HEK293 (cell line): ENCODE results near the gene PGM1.

Experiments
- BCL11B ChIP-seq: fragments of 450-650 bp; formaldehyde crosslinking; IDR thresholded peaks from 2 replicates; pipeline ENCODE4 v1.5.1; 2016; ENCODE audit warnings: low read depth, missing biosample characterization, missing genetic modification characterization
- EGR2 ChIP-seq: fragments of 450-650 bp; formaldehyde crosslinking; IDR thresholded peaks from 2 replicates; pipeline ENCODE4 v1.5.1; 2016; ENCODE audit warnings: low read depth, missing biosample characterization, missing genetic modification characterization
- KLF8 ChIP-seq: fragments of 450-650 bp; formaldehyde crosslinking; IDR thresholded peaks from 2 replicates; pipeline ENCODE4 v1.5.1; 2016; ENCODE audit warnings: missing biosample characterization, missing genetic modification characterization
- MZF1 ChIP-seq: fragments of 450-650 bp; formaldehyde crosslinking; IDR thresholded peaks from 2 replicates; pipeline ENCODE4 v1.5.1; 2017; ENCODE audit warnings: missing biosample characterization, missing genetic modification characterization, borderline replicate concordance
- SP3 ChIP-seq: fragments of 450-650 bp; formaldehyde crosslinking; IDR thresholded peaks from 2 replicates; pipeline ENCODE4 v1.5.1; 2016; ENCODE audit warnings: missing biosample characterization, missing genetic modification characterization
- SP7 ChIP-seq: fragments of 450-650 bp; formaldehyde crosslinking; IDR thresholded peaks from 2 replicates; pipeline ENCODE4 v1.5.1; 2016; ENCODE audit warnings: missing biosample characterization, missing genetic modification characterization
- ZBTB17 ChIP-seq: fragments of 450-650 bp; formaldehyde crosslinking; IDR thresholded peaks from 2 replicates; pipeline ENCODE4 v1.5.1; 2016; ENCODE audit warnings: missing biosample characterization, missing genetic modification characterization
- ZEB2 ChIP-seq: fragments of 450-650 bp; formaldehyde crosslinking; IDR thresholded peaks from 2 replicates; pipeline ENCODE4 v1.5.1; 2016; ENCODE audit warnings: missing biosample characterization, missing genetic modification characterization
- ZFP69B ChIP-seq: fragments of 450-650 bp; formaldehyde crosslinking; IDR thresholded peaks from 2 replicates; pipeline ENCODE4 v1.5.1; 2016; ENCODE audit warnings: missing biosample characterization, missing genetic modification characterization
- ZNF10 ChIP-seq: fragments of 450-650 bp; formaldehyde crosslinking; IDR thresholded peaks from 2 replicates; pipeline ENCODE4 v1.5.1; 2017; ENCODE audit warnings: missing biosample characterization, missing genetic modification characterization
- ZNF335 ChIP-seq: fragments of 450-650 bp; formaldehyde crosslinking; conservative IDR thresholded peaks from 2 replicates; pipeline ENCODE4 v1.5.1; 2016; ENCODE audit warnings: missing biosample characterization, missing genetic modification characterization
- ZNF391 ChIP-seq: fragments of 450-650 bp; formaldehyde crosslinking; IDR thresholded peaks from 2 replicates; pipeline ENCODE4 v1.5.1; 2016; ENCODE audit warnings: low read depth, missing biosample characterization, missing genetic modification characterization, borderline replicate concordance
- ZNF501 ChIP-seq: fragments of 450-650 bp; formaldehyde crosslinking; IDR thresholded peaks from 2 replicates; pipeline ENCODE4 v1.5.1; 2016; ENCODE audit warnings: missing biosample characterization, missing genetic modification characterization
- ZNF660 ChIP-seq: fragments of 450-650 bp; IDR thresholded peaks from 2 replicates; pipeline ENCODE4 v1.5.1; 2018; ENCODE audit warnings: missing biosample characterization, mild to moderate bottlenecking, missing genetic modification characterization
- ZNF837 ChIP-seq: fragments of 450-650 bp; formaldehyde crosslinking; IDR thresholded peaks from 2 replicates; pipeline ENCODE4 v1.5.1; 2016; ENCODE audit warnings: missing biosample characterization, missing genetic modification characterization
- ZSCAN23 ChIP-seq: fragments of 450-650 bp; formaldehyde crosslinking; IDR thresholded peaks from 2 replicates; pipeline ENCODE4 v1.5.1; 2016; ENCODE audit warnings: missing biosample characterization, missing genetic modification characterization
- ZXDB ChIP-seq: fragments of 450-650 bp; formaldehyde crosslinking; IDR thresholded peaks from 2 replicates; pipeline ENCODE4 v1.5.1; 2016; ENCODE audit warnings: missing biosample characterization, missing genetic modification characterization
- TF ChIP-seq, protein P1 (sequence below): fragments of 450-650 bp; formaldehyde crosslinking; IDR thresholded peaks from 2 replicates; pipeline ENCODE4 v1.5.1; 2016; ENCODE audit warnings: missing biosample characterization, missing genetic modification characterization
- TF ChIP-seq, protein P2 (sequence below): fragments of 450-650 bp; formaldehyde crosslinking; conservative IDR thresholded peaks from 2 replicates; pipeline ENCODE4 v1.5.1; 2016; ENCODE audit warnings: low read depth, missing biosample characterization, missing genetic modification characterization
- TF ChIP-seq, protein P3 (sequence below): fragments of 450-650 bp; formaldehyde crosslinking; IDR thresholded peaks from 2 replicates; pipeline ENCODE4 v1.5.1; 2016; ENCODE audit warnings: missing biosample characterization, missing genetic modification characterization
- TF ChIP-seq, protein P4 (sequence below): fragments of 450-650 bp; formaldehyde crosslinking; IDR thresholded peaks from 2 replicates; pipeline ENCODE4 v1.5.1; 2016; ENCODE audit warnings: missing biosample characterization, missing genetic modification characterization
- TF ChIP-seq, protein P5 (sequence below): fragments of 450-650 bp; formaldehyde crosslinking; IDR thresholded peaks from 2 replicates; pipeline ENCODE4 v1.5.1; 2016; ENCODE audit warnings: missing biosample characterization, missing genetic modification characterization
- TF ChIP-seq, protein P6 (sequence below): fragments of 450-650 bp; formaldehyde crosslinking; IDR thresholded peaks from 2 replicates; pipeline ENCODE4 v1.5.1; 2016; ENCODE audit warnings: missing biosample characterization, missing genetic modification characterization
- TF ChIP-seq, protein P7 (sequence below): sonication (generic); formaldehyde crosslinking; IDR thresholded peaks from 2 replicates; pipeline ENCODE4 v1.8.1; 2022; ENCODE audit warnings: mild to moderate bottlenecking, moderate library complexity, missing genetic modification reagents

Gene PGM1

DNA sequence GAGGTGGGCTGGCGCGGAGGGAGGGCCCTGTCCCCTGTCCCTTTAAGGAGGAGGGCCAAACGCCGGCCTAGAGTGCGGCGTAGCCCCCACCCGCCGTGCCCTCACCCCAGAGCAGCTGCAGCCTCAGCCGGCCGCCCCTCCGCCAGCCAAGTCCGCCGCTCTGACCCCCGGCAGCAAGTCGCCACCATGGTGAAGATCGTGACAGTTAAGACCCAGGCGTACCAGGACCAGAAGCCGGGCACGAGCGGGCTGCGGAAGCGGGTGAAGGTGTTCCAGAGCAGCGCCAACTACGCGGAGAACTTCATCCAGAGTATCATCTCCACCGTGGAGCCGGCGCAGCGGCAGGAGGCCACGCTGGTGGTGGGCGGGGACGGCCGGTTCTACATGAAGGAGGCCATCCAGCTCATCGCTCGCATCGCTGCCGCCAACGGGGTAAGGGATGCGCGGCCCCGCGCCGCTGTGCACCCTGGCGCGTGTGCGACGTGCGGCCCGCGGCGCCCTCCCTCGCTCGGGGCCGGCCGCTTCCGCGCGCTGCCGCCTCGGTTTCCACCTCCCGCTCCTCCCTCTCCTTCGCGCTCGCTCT lies at the start of gene PGM1 (continued):
- TF ChIP-seq ZNF391 (tag by site-specific recombination) (0 out of 2 replicates have a peak, but pooled peaks have one; percentile 80), ZNF335 (tag by site-specific recombination) (peak; percentile 93), ZNF10 (peak; percentile 69), KLF8 (0 out of 2 replicates have a peak, but pooled peaks have one; percentile 6), MZF1 (tag by site-specific recombination) (0 out of 2 replicates have a peak, but pooled peaks have one; percentile 65), ZNF837 (tag by site-specific recombination) (no peak), BCL11B (tag by site-specific recombination) (no peak), ZFP69B (tag by site-specific recombination) (peak; percentile 49; the same call in 1 of the 2 replicates), SP7 (peak; percentile 40; the same call in 1 of the 2 replicates), ZXDB (peak; percentile 50; the same call in 1 of the 2 replicates), ZBTB17 (tag by site-specific recombination) (peak; percentile 87), EGR2 (tag by site-specific recombination) (no peak), SP3 (tag by site-specific recombination) (peak; percentile 90), ZEB2 (tag by site-specific recombination) (peak; percentile 68), ZSCAN23 (tag by site-specific recombination) (no peak), ZNF660 (tag by site-specific recombination) (peak; percentile 69; the same call in 1 of the 2 replicates), ZNF501 (tag by site-specific recombination) (peak; percentile 75)
- TF ChIP-seq, protein P1, sequence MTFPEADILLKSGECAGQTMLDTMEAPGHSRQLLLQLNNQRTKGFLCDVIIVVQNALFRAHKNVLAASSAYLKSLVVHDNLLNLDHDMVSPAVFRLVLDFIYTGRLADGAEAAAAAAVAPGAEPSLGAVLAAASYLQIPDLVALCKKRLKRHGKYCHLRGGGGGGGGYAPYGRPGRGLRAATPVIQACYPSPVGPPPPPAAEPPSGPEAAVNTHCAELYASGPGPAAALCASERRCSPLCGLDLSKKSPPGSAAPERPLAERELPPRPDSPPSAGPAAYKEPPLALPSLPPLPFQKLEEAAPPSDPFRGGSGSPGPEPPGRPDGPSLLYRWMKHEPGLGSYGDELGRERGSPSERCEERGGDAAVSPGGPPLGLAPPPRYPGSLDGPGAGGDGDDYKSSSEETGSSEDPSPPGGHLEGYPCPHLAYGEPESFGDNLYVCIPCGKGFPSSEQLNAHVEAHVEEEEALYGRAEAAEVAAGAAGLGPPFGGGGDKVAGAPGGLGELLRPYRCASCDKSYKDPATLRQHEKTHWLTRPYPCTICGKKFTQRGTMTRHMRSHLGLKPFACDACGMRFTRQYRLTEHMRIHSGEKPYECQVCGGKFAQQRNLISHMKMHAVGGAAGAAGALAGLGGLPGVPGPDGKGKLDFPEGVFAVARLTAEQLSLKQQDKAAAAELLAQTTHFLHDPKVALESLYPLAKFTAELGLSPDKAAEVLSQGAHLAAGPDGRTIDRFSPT (tag by site-specific recombination): peak; percentile 76
- TF ChIP-seq, protein P2, sequence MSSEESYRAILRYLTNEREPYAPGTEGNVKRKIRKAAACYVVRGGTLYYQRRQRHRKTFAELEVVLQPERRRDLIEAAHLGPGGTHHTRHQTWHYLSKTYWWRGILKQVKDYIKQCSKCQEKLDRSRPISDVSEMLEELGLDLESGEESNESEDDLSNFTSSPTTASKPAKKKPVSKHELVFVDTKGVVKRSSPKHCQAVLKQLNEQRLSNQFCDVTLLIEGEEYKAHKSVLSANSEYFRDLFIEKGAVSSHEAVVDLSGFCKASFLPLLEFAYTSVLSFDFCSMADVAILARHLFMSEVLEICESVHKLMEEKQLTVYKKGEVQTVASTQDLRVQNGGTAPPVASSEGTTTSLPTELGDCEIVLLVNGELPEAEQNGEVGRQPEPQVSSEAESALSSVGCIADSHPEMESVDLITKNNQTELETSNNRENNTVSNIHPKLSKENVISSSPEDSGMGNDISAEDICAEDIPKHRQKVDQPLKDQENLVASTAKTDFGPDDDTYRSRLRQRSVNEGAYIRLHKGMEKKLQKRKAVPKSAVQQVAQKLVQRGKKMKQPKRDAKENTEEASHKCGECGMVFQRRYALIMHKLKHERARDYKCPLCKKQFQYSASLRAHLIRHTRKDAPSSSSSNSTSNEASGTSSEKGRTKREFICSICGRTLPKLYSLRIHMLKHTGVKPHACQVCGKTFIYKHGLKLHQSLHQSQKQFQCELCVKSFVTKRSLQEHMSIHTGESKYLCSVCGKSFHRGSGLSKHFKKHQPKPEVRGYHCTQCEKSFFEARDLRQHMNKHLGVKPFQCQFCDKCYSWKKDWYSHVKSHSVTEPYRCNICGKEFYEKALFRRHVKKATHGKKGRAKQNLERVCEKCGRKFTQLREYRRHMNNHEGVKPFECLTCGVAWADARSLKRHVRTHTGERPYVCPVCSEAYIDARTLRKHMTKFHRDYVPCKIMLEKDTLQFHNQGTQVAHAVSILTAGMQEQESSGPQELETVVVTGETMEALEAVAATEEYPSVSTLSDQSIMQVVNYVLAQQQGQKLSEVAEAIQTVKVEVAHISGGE: peak; percentile 44; the same call in 1 of the 2 replicates
- TF ChIP-seq, protein P3, sequence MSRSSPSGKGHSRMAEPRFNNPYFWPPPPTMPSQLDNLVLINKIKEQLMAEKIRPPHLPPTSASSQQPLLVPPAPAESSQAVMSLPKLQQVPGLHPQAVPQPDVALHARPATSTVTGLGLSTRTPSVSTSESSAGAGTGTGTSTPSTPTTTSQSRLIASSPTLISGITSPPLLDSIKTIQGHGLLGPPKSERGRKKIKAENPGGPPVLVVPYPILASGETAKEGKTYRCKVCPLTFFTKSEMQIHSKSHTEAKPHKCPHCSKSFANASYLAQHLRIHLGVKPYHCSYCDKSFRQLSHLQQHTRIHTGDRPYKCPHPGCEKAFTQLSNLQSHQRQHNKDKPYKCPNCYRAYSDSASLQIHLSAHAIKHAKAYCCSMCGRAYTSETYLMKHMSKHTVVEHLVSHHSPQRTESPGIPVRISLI (tag by site-specific recombination): no peak
- TF ChIP-seq, protein P4, sequence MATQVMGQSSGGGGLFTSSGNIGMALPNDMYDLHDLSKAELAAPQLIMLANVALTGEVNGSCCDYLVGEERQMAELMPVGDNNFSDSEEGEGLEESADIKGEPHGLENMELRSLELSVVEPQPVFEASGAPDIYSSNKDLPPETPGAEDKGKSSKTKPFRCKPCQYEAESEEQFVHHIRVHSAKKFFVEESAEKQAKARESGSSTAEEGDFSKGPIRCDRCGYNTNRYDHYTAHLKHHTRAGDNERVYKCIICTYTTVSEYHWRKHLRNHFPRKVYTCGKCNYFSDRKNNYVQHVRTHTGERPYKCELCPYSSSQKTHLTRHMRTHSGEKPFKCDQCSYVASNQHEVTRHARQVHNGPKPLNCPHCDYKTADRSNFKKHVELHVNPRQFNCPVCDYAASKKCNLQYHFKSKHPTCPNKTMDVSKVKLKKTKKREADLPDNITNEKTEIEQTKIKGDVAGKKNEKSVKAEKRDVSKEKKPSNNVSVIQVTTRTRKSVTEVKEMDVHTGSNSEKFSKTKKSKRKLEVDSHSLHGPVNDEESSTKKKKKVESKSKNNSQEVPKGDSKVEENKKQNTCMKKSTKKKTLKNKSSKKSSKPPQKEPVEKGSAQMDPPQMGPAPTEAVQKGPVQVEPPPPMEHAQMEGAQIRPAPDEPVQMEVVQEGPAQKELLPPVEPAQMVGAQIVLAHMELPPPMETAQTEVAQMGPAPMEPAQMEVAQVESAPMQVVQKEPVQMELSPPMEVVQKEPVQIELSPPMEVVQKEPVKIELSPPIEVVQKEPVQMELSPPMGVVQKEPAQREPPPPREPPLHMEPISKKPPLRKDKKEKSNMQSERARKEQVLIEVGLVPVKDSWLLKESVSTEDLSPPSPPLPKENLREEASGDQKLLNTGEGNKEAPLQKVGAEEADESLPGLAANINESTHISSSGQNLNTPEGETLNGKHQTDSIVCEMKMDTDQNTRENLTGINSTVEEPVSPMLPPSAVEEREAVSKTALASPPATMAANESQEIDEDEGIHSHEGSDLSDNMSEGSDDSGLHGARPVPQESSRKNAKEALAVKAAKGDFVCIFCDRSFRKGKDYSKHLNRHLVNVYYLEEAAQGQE (tag by site-specific recombination): no peak
- TF ChIP-seq, protein P5, sequence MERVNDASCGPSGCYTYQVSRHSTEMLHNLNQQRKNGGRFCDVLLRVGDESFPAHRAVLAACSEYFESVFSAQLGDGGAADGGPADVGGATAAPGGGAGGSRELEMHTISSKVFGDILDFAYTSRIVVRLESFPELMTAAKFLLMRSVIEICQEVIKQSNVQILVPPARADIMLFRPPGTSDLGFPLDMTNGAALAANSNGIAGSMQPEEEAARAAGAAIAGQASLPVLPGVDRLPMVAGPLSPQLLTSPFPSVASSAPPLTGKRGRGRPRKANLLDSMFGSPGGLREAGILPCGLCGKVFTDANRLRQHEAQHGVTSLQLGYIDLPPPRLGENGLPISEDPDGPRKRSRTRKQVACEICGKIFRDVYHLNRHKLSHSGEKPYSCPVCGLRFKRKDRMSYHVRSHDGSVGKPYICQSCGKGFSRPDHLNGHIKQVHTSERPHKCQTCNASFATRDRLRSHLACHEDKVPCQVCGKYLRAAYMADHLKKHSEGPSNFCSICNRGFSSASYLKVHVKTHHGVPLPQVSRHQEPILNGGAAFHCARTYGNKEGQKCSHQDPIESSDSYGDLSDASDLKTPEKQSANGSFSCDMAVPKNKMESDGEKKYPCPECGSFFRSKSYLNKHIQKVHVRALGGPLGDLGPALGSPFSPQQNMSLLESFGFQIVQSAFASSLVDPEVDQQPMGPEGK: peak; percentile 86
- TF ChIP-seq, protein P6, sequence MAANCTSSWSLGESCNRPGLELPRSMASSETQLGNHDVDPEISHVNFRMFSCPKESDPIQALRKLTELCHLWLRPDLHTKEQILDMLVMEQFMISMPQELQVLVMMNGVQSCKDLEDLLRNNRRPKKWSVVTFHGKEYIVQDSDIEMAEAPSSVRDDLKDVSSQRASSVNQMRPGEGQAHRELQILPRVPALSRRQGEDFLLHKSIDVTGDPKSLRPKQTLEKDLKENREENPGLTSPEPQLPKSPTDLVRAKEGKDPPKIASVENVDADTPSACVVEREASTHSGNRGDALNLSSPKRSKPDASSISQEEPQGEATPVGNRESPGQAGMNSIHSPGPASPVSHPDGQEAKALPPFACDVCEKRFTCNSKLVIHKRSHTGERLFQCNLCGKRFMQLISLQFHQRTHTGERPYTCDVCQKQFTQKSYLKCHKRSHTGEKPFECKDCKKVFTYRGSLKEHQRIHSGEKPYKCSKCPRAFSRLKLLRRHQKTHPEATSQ (tag by site-specific recombination): 0 out of 2 replicates have a peak, but pooled peaks have one; percentile 43
- TF ChIP-seq, protein P7, sequence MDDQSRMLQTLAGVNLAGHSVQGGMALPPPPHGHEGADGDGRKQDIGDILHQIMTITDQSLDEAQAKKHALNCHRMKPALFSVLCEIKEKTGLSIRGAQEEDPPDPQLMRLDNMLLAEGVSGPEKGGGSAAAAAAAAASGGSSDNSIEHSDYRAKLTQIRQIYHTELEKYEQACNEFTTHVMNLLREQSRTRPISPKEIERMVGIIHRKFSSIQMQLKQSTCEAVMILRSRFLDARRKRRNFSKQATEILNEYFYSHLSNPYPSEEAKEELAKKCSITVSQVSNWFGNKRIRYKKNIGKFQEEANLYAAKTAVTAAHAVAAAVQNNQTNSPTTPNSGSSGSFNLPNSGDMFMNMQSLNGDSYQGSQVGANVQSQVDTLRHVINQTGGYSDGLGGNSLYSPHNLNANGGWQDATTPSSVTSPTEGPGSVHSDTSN (CRISPR knock-in tag): peak; percentile 83
